Epithelial cell of esophagus (primary cell): Measurements from ENCODE around the gene IGF1R.
A peak's percentile ranks its signal among the peaks of the same experiment; 100 is the strongest.

Experiments
- DNase-seq: peaks from one replicate; pipeline ENCODE4 v3.0.0; 2010; ENCODE audit warnings: low read depth
- H3K4me3 ChIP-seq: 2 replicates; pipeline ENCODE4 v1.5.1; 2011; ENCODE audit warnings: mild to moderate bottlenecking, low read length, control low read depth
- TF ChIP-seq, protein P1 (sequence below): IDR thresholded peaks from 2 replicates; pipeline ENCODE4 v1.5.1; 2011; ENCODE audit warnings: low read depth, mild to moderate bottlenecking, low read length, control low read depth, inconsistent platforms; ENCODE audit not compliant: insufficient read depth; ENCODE audit errors: missing control alignments

The IGF1R gene

GRCh38 chr15:98889930-98890695 lies 241.8 kb downstream of the IGF1R start:
- peak; percentile 94 for DNase-seq
- TF ChIP-seq, protein P1, sequence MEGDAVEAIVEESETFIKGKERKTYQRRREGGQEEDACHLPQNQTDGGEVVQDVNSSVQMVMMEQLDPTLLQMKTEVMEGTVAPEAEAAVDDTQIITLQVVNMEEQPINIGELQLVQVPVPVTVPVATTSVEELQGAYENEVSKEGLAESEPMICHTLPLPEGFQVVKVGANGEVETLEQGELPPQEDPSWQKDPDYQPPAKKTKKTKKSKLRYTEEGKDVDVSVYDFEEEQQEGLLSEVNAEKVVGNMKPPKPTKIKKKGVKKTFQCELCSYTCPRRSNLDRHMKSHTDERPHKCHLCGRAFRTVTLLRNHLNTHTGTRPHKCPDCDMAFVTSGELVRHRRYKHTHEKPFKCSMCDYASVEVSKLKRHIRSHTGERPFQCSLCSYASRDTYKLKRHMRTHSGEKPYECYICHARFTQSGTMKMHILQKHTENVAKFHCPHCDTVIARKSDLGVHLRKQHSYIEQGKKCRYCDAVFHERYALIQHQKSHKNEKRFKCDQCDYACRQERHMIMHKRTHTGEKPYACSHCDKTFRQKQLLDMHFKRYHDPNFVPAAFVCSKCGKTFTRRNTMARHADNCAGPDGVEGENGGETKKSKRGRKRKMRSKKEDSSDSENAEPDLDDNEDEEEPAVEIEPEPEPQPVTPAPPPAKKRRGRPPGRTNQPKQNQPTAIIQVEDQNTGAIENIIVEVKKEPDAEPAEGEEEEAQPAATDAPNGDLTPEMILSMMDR, result no peak
- H3K4me3 ChIP-seq, result no peak overlapping the region

- H3K4me3 ChIP-seq, result no peak overlapping the region
- TF ChIP-seq, protein P1, result no peak
- DNase-seq, result no peak
Measured at GRCh38 chr15:98891301-98891700, 243.0 kb downstream of the IGF1R start.

GRCh38 chr15:98893401-98893800 lies 245.1 kb downstream of the IGF1R start:
- no peak overlapping the region for H3K4me3 ChIP-seq
- TF ChIP-seq, protein P1, result no peak
- DNase-seq, result no peak

GRCh38 chr15:98894312-98894711 lies 246.0 kb downstream of the IGF1R start:
- TF ChIP-seq, protein P1, result no peak
- H3K4me3 ChIP-seq, result no peak overlapping the region
- no peak for DNase-seq

DNA sequence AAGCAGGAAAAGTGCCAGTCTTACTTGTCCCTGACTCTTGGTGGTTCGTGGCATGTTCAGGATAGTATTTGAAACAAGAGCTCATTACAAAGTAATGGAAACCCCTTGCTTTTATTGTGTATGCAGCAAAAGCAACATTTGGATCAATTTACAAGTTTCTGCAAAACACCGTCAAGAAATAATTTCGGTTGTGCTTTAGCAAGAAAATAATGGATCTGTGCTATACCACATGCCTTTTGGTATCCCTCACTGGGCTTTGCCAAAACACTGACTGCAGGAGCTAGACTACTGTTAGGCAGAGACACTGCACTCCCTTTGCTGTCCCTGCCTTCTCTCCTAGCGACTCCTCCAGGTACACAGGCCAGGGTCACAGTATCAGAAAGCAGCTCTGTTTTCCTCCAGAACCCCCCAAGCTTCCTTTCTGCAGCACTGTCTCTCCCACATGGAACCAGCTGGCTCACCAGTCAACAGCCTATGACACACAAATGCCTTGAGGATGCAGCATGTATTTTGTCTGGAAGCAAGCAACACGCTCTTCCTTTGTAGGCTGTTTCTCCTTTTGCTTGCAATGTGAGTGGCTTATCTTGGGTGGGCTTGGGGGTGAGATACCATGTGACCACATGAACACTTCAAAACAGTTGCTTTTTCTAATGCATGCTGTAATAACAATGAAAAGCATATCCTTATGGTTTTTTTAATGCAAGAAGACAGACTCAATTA lies 247.8 kb downstream of the IGF1R start:
- peak; percentile 81 for DNase-seq
- H3K4me3 ChIP-seq, result no peak overlapping the region
- TF ChIP-seq, protein P1, result no peak

- DNase-seq, result peak; percentile 99
- peak overlapping the region; percentile 6 for H3K4me3 ChIP-seq
- TF ChIP-seq, protein P1, result no peak
Measured at GRCh38 chr15:98896802-98897732, 248.7 kb downstream of the IGF1R start.
